ENCODE measurements around the gene DNAJC21. TPM values are rescaled to one million over a fixed set of nuclear protein-coding genes. Genes with fewer than 3 reads are reported as not detected.

DNAJC21 gene
- total and polyA plus RNA-seq, 12 donors: 12.8 to 52.9 (median 30.3) TPM

GRCh38 chr5:34889394-34889793 is 40.0 kb upstream of the DNAJC21 start:
- no peak for TF ChIP-seq POLR2A (IDR thresholded peaks at IDR 0.05)
- TF ChIP-seq CTCF (IDR thresholded peaks at IDR 0.05): no peak
- 52 to 73% (median 62%) methylated on average over 1 of the region's 1 CpG; no CpG with 5 or more reads in 1 of the 4 donors for WGBS, 4 donors
- intact Hi-C loops (cut with DNase I): no loop called here

GRCh38 chr5:34891981-34892380 is 37.4 kb upstream of the DNAJC21 start:
- intact Hi-C loops (cut with DNase I): loop anchor here (10.0 kb wide), 1 partner anchor 407 kb away; no protein-coding TSS in a partner anchor
- H3K27ac ChIP-seq: no peak overlapping the region
- peaks cover 7 to 12% of the 10 kb centered on the region in 2 donors for H3K4me1 ChIP-seq (replicated peaks in 1 of 2)
- H3K36me3 ChIP-seq (replicated peaks in 1 of 2): no peaks in the 10 kb centered on the region
- no peak overlapping the region for H3K4me3 ChIP-seq
- no peak for DNase-seq
- no peaks in the 10 kb centered on the region for H3K9me3 ChIP-seq (replicated peaks in 1 of 3)
- TF ChIP-seq POLR2A (IDR thresholded peaks at IDR 0.05): no peak
- no peak for TF ChIP-seq CTCF (IDR thresholded peaks at IDR 0.05)
- 62 to 67% (median 66%) methylated on average over 5 of the region's 5 CpGs for WGBS, 4 donors
- H3K27me3 ChIP-seq: no peaks in the 10 kb centered on the region

More at GRCh38 chr5:34889394-34889793, 40.0 kb upstream of the DNAJC21 start:
- Histone ChIP-seq H3K36me3 (replicated peaks in 1 of 2) (no peaks in the 10 kb centered on the region), H3K4me3 (no peak overlapping the region), H3K27me3 (no peaks in the 10 kb centered on the region), H3K27ac (peak overlapping the region in 4 of 5 donors; percentile 46 to 68 (median 58)), H3K4me1 (replicated peaks in 1 of 2) (peaks cover 11 to 12% of the 10 kb centered on the region in 2 donors), H3K9me3 (replicated peaks in 1 of 3) (no peaks in the 10 kb centered on the region)
- no peak for DNase-seq

DNA sequence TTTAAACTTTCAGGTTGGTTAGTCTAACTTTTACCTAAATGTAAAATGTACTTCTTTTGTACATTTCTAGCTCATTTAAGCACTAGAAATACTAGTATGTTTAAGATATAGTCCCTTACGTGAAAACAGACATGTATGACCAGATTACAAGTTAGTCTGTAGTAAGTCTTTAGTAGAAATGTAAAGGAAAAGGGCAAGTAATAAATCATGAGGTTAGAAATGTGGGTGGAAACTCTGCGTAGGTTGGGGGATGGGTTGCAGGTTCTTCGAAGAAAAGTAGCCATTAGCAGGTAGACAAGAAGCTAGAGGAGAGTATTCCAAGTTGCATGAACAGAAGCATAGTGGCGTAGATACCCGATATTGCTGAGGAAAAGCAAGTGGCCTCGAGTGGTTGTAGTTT is 36.9 kb upstream of the DNAJC21 start:
- no peak for TF ChIP-seq POLR2A (IDR thresholded peaks at IDR 0.05)
- no peak for TF ChIP-seq CTCF (IDR thresholded peaks at IDR 0.05)
- WGBS, 4 donors: 92 to 93% (median 92%) methylated on average over 6 of the region's 6 CpGs
- Histone ChIP-seq H3K4me1 (replicated peaks in 1 of 2) (peaks cover 7 to 12% of the 10 kb centered on the region in 2 donors), H3K27me3 (no peaks in the 10 kb centered on the region), H3K27ac (no peak overlapping the region), H3K9me3 (replicated peaks in 1 of 3) (no peaks in the 10 kb centered on the region), H3K4me3 (no peak overlapping the region), H3K36me3 (replicated peaks in 1 of 2) (no peaks in the 10 kb centered on the region)
- intact Hi-C loops (cut with DNase I): loop anchor here (10.0 kb wide), 1 partner anchor 408 kb away; no protein-coding TSS in a partner anchor
- no peak for DNase-seq

DNA sequence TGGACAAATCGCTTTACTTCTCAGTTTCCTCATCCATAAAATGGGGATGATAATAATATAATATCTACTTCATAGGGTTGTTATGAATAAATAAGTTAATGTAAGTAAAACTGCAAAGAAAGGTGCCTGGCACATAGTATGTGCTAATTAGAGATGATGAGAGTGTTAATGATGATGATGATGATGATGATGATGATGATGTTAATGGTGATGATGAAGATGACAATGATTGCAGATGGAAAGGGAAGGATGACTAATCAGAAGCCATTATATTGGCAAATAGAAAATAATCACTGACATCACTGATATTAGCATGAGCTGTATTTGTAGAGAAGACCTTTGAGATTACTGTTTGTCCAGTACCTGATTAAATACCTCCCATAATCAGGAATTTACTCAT is 34.6 kb upstream of the DNAJC21 start:
- Histone ChIP-seq H3K4me1 (replicated peaks in 1 of 2) (peaks cover 1 to 7% of the 10 kb centered on the region in 2 donors), H3K9me3 (replicated peaks in 1 of 3) (no peaks in the 10 kb centered on the region), H3K27me3 (no peaks in the 10 kb centered on the region), H3K4me3 (no peak overlapping the region), H3K27ac (no peak overlapping the region), H3K36me3 (replicated peaks in 1 of 2) (no peaks in the 10 kb centered on the region)
- no peak for TF ChIP-seq CTCF (IDR thresholded peaks at IDR 0.05)
- no peak for TF ChIP-seq POLR2A (IDR thresholded peaks at IDR 0.05)
- intact Hi-C loops (cut with DNase I): loop anchor here (5.0 to 10.0 kb wide), 2 partner anchors 367 to 410 kb away; no protein-coding TSS in a partner anchor
- WGBS, 4 donors: 95 to 100% (median 97%) methylated on average over 1 of the region's 1 CpG
- no peak for DNase-seq
